T-helper 2 cell (primary cell): Measurements from ENCODE around the gene PRXL2B.
A peak's percentile ranks its signal among the peaks of the same experiment; 100 is the strongest.
"Not testable (repeated sequence)": the region's sequence is repeated elsewhere in the genome, so short reads cannot be mapped to it uniquely, and the experiment has no call there.

Source experiments
- DNase-seq, 5 experiments: peaks; one replicate each; pipeline versions ENCODE4 v3.0.0 to v3.0.0-alpha.2; 2012 to 2022
- total RNA-seq, 2 donors: gene quantifications; one replicate each; lab custom pipeline; 2026; lab: John Stamatoyannopoulos, UW

Gene PRXL2B, protein sequence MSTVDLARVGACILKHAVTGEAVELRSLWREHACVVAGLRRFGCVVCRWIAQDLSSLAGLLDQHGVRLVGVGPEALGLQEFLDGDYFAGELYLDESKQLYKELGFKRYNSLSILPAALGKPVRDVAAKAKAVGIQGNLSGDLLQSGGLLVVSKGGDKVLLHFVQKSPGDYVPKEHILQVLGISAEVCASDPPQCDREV
- 9.4 to 10.7 reads per million in 2 donors for total RNA-seq

DNA sequence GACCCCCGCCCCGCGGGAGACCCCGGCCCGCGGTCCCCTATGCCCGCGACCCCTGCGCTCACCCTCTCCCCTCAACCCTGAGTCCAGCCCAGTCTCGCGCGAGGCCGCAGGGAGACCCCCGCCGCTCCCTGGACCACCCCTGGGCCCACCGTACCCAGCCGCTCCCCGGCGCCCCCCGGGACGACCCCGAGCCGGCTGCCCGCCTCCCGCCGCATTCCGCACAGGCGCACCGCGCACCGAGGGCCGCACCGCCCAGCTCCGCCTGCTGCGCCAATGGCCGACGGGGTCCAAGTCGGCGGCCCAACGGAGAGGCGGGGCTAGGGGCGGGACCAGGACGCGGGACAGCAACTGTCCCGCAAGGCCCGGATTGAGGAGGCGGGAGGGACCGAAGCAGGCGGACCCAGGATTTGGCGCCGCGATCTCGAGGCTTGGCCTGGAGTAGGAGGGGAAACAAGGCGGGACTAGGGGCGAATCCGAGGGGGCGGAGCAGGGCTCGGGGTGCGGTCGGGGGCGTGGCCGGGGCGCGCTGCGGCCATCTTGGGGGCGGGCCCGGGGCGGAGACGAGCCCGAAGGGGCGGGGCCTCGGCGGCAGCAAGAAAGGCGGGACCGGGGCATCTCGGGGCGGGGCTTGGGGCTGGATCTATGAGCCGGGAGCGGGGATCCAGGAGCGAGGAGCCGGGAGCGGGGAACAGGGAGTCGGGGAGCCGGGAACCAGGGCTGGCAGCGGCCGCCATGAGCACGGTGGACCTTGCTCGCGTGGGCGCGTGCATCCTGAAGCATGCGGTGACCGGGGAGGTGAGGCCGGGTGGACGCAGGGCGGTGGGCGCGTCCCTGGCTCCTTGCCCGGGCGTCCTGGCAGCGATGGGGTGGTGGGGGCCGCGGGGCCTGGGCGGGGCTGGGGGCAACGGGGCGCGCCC lies at the start of gene PRXL2B:
Gene PRXL2B (plus strand): TSS at position 624 of the 917 bp plus-strand sequence. CDS start 109 bp downstream, at position 733.
- DNase-seq: peak; percentile 92 to 99 (median 94)

DNA sequence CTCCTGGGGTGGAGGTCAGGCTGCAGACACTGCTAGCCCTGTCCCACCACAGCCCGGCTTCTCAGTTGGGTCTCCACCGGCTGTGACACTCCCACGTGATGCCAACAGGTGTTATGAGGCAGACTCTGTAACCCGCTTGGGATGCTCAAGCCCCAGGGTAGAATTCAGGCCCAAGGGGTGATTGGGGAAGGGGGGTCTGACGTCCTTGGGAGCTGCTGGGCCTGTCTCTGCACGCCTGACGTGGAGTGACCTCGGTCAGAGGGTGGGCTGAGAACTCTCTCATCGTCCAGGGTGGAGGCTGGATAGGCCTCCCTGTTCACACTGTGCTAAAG lies 48.8 kb upstream of the PRXL2B start:
- no peak for DNase-seq

DNA sequence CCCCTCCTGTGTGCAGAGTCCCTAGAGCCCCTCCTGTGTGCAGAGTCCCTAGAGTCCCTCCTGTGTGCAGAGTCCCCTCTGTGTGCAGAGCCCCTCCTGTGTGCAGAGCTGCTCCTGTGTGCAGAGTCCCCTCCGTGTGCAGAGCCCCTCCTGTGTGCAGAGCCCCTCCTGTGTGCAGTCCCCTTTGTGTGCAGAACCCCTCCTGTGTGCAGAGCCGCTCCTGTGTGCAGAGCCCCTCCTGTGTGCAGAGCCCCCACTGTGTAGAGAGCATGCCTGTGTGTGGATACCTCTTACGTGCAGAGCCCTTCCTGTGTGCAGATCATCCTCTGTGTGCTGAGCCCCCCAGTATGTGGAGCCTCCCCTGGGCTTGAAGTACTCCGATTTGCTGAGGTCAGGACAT lies 48.2 kb upstream of the PRXL2B start:
- DNase-seq: no peak

DNA sequence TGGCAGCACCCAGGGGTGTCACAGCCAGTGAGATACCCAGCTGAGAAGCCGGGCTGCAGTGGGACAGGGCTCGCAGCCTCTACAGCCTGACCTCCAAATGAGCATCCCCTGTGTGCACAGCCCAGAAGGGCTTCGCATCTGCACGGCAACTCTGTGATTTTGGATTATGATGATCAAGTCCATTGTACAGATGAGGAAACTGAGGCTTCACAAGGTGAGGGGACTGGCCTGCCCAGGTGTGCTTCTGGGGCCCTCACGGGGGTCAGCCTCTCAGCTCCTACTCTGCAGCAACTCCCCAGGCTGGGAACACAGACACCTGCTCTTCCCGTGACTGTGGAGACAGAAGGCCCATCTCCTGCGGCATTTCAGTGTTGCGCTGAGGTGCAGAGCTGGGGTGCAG lies 47.7 kb upstream of the PRXL2B start:
- no peak for DNase-seq

DNA sequence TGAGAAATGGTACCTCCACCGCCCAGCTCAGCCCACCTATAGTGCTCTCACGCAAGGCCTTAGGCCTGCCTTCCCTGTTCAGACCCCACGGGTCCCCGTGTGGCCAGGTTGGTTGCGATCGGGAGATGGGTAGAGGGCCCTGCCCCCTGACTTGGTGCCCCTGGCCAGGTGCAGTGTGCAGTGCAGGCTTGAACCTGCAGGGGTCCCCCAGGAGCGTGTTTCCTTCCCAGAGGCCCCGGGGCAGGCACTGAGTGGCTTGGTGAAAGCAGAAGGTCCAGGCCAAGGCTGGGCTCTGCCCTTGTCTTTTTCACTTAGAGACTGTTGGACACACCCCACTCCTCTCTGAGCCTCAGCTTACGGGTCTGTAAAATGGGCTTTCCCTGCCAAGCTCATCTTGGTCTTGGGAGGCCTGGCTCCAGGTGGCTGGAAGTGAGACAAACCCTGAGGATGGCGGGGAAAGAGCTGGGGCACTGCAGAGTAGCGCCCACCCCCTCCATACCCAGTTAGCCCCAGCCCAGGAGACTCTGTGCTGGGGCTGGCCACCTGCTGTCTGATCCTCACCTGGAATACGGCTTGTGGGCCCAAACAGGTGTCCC lies 47.2 kb upstream of the PRXL2B start:
- DNase-seq: no peak

DNA sequence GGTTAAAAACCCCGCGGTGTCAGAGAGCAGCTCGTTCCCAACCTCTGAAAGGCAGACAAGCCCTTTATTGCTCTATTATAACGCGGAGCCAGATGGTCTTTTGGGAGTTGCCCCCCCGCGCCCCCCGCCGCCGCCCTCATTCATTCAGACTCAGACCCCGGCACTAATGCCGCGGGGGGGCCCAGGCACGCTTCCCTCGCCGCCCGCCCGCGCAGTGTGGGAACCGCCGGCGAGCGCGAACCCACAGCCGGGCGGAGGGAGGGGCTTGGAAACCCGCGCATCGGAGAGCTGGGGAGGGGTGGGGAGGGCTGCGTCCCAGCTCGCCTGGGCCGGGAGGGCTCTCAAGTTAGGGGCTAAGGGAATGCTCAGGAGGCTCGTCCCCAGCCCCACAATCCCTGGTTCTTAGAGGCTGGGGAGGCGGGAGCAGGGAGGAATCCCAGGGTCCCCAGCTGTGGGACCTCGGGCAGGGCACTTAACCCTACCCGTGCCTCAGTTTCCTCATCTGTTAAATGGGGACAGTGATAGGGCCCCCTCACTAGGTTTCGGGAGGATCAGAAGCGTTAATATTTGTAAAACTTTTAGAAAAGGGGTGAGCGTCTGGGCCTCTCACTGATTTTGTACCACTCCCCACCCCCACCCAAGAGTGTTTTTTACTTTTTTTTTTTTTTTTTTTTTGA lies 45.6 kb upstream of the PRXL2B start:
- DNase-seq: no peak

DNA sequence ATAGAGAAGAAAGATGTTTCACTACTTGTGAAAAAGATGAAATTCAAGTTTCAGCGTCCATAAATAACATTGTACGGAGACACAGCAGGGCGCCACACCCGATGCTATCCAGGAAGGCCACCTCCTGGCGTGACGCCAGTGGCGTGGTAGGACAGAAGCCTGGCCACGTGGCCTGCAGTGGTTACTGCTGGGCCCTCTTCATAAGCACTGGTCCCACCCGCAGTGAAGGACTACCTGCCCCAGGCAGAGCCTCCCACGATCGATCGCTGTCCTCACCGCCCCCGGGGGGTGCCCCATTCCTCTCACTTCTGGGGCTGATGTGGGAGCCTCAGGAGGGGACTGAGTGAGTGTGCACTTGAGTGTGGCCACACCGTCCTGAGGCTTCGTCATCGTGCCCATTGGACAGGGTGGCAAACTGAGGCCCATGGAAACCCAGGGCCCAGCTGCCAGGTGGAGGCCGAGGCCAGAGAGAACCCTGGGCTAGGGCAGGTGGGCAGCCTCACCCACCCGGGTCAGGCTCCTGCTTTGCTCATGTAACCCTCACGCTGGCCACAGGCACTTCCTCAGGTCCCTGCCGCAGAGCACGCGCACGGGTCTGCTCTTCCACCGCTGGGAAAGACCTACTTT lies 44.8 kb upstream of the PRXL2B start:
- no peak for DNase-seq

DNA sequence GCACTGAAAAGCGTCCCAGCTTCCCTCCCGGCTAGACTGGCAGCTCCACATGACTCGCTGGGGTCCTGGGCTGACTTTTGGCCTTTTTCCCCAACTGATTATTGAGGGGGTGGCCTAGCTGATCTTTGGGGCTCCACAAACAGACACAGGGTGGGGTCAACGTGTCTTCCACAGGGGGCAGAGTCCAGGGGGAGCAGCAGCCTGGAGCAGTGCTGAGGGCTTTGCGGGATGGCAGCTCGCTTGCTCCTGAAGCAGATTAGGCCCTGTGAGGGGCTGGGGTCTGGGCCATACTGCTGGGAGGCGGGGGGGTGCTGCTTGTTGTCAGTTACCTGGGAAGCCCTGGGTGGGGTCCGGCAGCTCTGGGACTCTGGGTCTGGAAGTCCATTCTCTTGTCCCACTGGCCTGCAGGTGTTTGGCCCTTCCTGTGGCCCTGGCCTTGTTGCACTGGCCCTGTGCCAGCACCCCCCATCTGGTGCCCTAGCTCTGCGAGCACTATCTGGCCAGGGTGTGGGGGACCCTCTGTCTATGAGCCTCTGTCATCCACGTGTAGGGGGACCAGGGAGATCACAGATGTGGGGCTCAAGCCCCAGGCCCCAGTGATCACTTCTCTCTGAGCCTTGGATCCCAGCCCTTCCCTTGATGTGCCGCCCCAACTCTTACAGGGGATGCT lies 44.2 kb upstream of the PRXL2B start:
- DNase-seq: no peak

DNA sequence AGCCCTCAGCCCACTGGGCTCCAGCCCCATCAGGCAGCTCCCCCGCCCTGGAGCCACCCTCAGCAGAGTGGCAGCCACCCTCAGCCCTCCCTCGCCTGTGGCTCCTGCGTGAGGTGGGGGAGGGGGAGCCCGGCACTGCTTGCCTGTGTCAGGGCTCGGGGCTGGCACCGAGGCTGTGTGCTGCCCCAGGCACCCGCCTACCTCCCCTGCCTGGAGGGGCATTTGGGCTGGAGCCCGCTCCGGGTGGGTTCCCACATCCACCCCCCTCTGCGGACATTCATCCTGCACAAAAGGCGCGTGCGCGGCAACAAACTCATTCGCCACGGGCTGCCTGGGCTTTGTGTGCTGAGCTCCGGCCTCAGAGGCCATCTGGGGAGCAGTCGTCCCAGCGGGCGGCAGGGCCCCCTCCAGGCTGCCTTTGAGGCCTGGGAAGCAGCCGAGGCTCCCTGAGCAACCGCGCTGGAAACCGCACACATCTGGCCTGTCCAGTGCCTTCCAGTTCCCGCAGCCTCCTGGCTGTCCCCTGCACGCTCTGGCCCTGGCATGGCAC lies 43.0 kb upstream of the PRXL2B start:
- peak in 1 of 5 experiments; percentile 59 for DNase-seq

DNA sequence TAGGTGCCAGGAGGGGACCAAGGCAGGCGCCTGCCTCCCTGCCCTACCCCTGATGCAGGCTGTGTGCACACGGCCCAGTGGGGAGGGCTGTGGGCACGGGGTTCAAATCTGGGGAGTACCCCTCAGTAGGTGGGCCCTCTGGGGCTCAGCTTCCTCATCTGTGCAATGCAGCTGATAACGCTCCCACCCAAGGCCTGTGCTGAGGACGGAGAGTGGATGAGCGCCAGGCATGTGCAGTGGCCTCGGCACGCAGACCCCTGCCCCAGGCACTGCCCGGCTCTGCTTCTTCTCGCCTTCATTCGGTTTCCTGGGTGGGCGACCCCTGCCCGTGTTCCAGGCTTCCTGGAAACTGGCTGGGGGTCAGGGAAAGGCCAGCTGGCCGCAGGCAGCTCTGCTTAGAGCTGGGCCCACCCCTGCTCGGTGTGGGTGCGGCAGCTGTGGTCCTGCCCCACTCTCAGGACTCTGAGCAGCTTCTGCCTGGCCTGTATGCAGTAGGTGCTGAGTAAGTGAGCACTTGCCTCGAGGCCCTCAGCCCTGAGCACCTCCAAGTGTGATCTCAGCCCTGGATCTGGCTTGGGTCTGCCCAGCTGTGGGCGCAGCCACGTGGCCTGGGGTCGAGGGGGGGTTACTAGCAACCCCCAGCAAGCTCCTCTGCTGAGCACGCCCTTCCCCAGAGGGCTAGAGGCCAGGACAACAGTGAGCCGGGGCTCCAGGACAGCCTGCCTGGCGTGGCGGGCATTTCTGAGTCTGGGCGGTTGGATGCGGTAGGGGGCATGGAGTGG lies 42.3 kb upstream of the PRXL2B start:
- no peak for DNase-seq

DNA sequence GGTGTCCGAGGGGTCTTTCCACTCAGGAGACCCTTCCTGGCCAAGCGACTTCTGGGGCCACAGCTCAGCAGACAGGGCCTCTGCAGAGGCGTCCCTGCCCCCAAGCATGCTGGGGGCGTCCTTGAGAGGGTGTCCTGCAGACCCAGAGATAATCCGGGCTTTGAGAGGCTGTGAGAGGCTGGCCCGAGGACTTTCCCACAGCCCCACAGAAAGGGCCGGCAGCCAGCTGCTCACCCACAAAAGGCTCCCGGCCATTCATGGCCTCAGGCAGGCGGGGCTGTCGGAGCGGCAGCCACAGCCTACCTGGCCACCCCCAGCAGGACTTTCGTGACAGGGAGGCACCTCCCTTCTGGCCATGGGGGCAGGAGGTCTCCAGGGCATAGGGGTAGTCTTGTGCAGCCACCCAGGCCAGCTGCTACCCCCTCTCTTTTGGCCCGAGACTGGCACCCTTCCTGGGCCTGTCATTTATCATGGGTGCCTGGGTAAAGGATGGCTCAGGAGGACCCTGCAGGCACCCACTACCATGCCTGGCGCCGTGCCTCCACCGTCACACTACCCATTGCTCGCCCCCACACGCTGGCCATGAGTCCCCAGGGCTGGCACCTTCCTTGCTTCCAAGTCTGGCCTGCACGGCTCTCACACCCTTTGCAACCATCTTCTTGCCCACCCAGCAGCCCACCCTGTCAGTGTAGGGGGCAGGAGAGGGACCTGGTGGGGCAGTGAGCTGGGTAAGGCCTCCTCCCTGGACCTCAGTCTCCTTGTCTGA lies 41.5 kb upstream of the PRXL2B start:
- DNase-seq: no peak

DNA sequence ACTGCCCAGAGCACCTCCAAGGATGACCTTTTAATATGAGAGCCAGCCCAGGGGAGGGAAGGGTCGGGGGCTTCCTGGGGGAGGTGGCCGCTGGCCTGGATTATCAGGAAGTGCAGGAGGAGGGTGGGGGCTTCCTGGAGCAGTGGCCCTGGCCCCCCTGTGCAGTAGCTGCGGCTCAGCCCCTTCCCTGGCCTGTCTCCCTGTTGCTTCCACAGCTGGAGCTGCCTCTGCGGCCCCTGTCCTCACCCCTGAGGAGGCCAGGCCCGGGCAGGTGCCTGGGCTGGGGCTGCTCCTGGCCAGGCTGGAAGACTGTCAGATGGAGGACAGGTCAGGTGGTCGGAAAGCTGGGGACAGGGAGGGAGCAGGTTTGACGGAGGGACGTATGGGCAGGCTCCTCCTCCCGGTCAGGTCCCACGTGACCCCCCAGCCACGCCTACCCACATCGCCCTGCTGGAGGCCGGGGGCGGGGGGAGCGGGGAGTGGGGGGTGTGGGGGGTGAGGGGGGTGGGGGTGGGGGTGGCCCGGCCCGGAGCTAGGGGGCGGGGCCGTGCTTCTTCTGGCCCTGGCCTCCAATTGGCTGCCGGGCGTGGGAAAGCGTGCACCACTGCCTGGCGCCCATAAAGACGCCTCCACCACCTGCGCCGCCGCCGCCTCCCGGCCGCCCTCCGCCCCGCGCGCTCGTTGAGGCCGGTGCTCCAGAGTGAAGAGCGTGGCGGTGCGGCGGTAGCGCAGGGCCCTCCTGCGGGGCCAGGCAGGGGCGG lies 40.6 kb upstream of the PRXL2B start:
- DNase-seq: peak; percentile 67 to 97 (median 86)

DNA sequence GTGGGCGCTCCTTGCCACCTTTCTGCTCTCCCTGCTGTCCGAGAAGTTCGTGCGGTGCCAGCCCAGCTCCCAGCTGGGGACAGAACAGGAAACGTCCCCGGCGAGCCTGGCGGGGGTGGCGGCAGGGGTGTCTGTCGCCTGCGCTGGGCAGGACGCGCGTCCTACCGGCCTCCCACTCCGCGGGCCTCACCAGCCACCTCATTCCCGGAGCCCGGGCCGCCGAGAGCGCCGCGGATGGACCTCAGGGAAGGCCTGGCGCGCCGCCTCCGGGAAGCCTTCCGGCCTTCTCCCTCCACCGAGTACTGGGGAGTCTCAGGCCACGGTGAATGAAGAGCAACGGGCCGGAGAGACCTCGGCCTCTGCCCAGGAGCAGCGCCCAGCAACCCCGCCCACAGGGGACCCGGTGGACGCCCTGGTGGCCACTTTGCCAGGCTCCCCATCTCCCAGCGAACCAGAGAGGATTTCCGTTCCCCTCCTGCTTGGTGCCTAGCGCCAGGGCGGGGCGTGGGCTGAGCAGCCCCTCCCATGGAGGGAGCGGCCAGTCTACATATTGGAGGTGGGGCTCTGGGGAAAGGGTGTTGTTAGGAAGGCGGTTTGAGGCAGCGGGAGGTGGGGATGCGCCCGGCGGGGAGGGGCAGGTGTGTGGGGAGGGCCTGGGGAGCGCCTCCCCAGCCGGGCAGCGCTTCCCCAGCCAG lies 39.9 kb upstream of the PRXL2B start:
- DNase-seq: peak; percentile 60 to 97 (median 84)

DNA sequence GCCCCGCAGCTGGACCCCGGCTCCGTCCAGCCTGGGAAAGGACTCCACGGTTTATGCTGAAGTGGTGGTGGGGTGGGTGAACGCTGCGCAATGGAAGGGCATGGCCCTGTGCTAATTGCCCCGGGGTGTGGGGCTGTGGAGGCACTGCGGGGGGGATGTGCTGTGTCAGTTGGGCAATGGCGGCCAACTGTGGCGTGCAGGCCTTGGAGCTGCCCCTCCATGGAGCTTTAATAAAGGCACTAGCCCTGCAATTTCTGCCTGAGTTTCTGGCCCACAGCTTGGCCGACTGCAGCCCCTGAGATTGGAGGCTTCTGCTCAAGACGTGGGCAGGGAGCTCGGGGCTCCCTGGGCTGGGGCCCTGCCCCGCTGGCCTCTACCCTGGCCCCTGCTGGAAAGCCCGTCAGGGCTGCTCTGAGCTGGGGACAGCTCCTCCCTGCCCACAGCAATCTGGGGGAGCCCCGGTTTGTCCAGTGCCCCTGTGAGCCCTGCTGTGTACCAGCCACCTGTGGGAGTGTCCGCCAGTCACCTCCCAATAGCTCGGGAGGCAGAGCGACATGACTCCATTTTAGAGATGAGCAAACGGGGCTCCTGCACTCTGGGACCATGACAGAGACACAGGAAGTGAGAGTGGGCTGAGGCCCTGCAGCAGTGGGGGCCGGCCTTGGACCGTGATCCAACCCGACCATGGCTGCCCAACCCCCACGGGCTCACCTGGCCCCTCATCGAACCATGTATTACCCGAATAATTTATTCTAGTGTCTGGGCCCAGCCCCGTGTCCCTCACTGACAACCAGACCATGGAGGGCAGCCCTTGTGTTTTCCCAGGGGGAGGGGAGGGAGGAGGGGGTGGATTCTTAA lies 39.1 kb upstream of the PRXL2B start:
- DNase-seq: peak in 3 of 5 experiments; percentile 29 to 82 (median 46)

DNA sequence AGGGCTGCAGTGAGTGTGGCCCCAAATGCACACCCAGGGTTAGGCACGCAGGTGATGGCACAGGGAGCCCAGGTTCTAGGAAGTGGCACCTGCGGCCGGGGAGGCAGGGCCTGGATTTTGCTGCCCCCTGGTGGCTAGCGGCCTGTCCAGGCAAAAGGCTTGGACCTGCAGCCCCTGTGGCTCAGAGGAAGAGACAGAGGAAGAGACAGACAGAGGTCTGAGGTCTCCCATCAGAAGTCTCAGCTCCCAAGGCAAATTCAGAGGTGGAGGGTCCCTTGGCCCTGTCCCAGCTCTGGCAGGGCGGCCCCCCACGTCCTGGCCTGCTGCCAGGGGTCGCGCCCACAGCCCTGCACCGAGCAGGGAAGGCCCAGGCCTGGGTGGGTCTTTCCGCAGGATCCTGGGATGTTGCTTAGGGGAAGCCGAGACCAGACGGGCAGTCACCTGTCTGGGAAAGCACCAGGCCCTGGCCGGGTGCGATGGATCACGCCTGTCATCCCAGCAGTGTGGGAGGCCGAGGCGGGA lies 38.4 kb upstream of the PRXL2B start:
- DNase-seq: peak; percentile 53 to 90 (median 73)

DNA sequence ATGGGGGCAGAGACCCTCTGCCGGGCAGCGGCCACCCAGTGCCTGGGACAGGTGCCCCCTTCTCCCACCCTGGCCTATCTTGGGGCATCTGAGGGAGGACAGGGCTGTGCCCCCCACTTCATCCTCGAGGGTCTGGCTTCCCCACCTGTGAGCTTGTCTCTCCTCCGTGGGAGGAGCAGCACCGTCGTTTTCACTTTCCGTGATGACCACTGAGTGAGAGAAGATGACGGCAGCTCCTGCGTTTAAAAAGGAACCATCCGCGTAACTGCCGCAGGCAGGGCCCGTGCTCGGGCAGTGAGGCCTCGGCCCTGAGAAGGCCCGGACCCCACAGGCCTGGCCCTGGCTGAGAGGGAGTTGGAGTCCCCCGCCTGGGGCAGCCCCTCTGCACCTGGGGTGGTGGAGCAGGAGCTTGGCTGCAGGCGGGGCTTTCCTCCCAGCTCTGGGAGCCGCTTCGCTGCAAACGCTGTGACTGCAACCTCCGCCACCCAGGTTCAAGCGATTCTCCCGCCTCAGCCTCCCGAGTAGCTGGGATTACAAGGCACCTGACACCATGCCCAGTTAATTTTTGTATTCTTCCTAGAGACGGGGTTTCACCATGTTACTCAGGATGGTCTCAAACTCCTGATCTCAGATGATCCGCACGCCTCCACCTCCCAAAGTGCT lies 37.1 kb upstream of the PRXL2B start:
- DNase-seq: not testable (repeated sequence)
